Cardiac fibroblast (primary cell): ENCODE results near the gene MCTP2.

Experiments used
- DNase-seq, 2 donors: peaks; one replicate each; pipeline versions ENCODE4 v3.0.0 to v3.0.0-alpha.2; 2010; ENCODE audit warnings: low read depth in 2 of 2
- H3K4me3 ChIP-seq, 2 donors: replicated peaks in 1 of 2; 1 replicate in 1 of 2; 2 replicates in 1 of 2; pipeline ENCODE4 v1.5.1; 2011; ENCODE audit warnings: low read depth in 2 of 2, low read length in 2 of 2, mild to moderate bottlenecking in 2 of 2, moderate library complexity in 1 of 2
- TF ChIP-seq, protein P1 (sequence below): IDR thresholded peaks from one replicate; pipeline ENCODE4 v1.5.1; 2011; ENCODE audit warnings: low read depth, mild to moderate bottlenecking, low read length, inconsistent platforms

MCTP2 gene

GRCh38 chr15:94441760-94442159, 210.4 kb downstream of the MCTP2 start:
- H3K4me3 ChIP-seq: no peak overlapping the region
- TF ChIP-seq, protein P1, sequence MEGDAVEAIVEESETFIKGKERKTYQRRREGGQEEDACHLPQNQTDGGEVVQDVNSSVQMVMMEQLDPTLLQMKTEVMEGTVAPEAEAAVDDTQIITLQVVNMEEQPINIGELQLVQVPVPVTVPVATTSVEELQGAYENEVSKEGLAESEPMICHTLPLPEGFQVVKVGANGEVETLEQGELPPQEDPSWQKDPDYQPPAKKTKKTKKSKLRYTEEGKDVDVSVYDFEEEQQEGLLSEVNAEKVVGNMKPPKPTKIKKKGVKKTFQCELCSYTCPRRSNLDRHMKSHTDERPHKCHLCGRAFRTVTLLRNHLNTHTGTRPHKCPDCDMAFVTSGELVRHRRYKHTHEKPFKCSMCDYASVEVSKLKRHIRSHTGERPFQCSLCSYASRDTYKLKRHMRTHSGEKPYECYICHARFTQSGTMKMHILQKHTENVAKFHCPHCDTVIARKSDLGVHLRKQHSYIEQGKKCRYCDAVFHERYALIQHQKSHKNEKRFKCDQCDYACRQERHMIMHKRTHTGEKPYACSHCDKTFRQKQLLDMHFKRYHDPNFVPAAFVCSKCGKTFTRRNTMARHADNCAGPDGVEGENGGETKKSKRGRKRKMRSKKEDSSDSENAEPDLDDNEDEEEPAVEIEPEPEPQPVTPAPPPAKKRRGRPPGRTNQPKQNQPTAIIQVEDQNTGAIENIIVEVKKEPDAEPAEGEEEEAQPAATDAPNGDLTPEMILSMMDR: no peak
- no peak for DNase-seq

DNA sequence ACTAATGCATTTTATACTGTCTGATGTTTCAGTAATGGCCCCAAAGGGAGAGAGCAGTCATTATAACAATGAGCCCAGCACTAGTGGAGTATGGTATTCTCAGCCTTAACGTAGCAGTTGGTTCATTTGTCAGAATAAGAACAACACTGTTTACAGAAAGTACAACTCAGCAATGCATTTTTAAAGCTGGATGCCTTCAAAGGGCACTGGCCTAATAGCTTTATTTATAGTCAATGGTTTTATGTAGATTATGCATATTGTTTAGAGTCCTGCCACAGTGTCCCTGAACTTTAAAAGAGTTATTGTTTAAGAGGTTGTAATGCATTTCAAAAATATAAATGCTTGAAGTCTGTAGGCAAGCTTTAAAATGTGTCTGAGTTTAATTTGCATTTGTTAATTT, 211.1 kb downstream of the MCTP2 start:
- no peak overlapping the region for H3K4me3 ChIP-seq
- DNase-seq: no peak
- TF ChIP-seq, protein P1: no peak

DNA sequence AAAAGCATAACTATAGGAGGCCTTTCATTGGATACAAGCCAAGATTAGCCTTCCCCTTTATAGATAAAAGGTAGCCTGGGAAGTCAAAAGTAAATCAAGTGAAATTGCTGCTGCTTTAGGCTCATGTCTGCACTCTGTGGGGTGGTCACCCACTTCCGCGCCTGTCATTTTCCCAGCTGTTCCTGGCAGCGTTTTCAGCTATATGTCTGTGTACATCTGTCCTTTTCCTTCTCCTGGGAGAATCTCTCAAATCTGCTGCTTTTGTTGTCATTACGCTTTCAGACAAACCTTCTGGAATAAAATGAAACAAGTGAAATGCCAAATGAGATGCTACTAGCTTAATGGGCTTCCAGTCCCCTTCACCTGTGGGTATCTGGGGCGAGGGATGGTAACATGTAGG, 211.8 kb downstream of the MCTP2 start:
- TF ChIP-seq, protein P1: no peak
- no peak for DNase-seq
- H3K4me3 ChIP-seq: no peak overlapping the region

- DNase-seq: no peak
- H3K4me3 ChIP-seq: no peak overlapping the region
- TF ChIP-seq, protein P1: no peak
These were observed 214.3 kb downstream of the MCTP2 start for GRCh38 chr15:94445566-94446160.

DNA sequence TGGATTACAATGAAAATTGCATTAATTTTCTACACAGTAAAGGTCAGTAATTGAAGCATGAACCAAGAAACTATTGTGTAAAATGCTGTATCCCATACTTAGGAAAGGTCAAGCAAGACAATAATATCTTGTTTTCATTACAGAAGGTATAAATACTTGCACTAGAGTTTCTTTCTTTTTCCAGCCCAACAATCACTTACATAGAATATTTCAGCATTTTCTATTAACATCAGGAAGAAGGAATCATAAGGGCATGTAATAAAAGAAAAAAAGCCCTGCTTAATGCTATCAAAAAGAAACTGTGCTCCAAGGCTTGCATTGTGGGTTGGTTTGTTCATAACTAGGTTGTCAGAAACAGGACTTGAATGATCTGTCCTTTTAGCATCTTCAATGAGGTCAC, 215.1 kb downstream of the MCTP2 start:
- TF ChIP-seq, protein P1: no peak
- no peak overlapping the region for H3K4me3 ChIP-seq
- DNase-seq: no peak

DNA sequence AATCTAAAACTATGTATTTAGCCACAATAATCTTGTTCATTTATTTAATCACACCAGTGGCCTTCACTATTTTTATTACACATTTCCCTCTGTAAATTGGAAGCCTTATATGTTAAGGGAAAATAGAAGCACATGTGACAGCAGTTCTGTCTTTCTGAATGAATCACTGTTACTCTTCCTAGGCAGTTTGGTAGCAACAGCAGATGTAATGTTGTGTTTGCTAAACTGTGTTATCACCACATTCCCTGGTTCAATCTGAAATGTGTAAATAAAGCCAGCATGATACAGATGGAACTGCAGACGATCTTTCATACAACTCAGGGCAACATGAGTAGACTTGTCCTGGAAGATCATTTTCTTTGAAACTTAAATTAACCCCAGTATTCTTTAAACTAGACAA, 220.1 kb downstream of the MCTP2 start:
- H3K4me3 ChIP-seq: no peak overlapping the region
- TF ChIP-seq, protein P1: no peak
- DNase-seq: no peak
